HepG2 (cell line): ENCODE data around the gene PPP2R5D. TPM values are rescaled to one million over a fixed set of nuclear protein-coding genes. Genes with fewer than 3 reads are reported as not detected.
A peak's percentile ranks its signal among the peaks of the same experiment; 100 is the strongest.

ENCODE experiments used
- ATAC-seq: fragments of 200-7000 bp; cut with Tn5 transposase; 3 replicates; pipeline ENCODE4 v1.9.1; 2020; ENCODE audit warnings: mild to moderate bottlenecking, moderate library complexity
- BruUV-seq: library from RNA; stranded (reverse); fragments of 400-500 nt; replicated peaks from 2 replicates; lab custom pipeline; 2021; lab: Mats Ljungman, UMichigan
- CTCF ChIA-PET: fragments of 300-600 bp; formaldehyde crosslinking; extraction: SDS; loops from one replicate; lab custom pipeline; 2021; ENCODE audit warnings: low total read pairs, inconsistent platforms, low intra/inter-chr PET ratio; lab: Yijun Ruan, JAX
- POLR2A ChIA-PET: fragments of 350-600 bp; sonication (Branson Sonifier 250); formaldehyde crosslinking; loops from one replicate; lab custom pipeline; 2020; ENCODE audit warnings: antibody characterized with exemption, inconsistent platforms; lab: Yijun Ruan, JAX
- DNase-seq: peaks from one replicate; pipeline ENCODE4 v3.0.0-alpha.2; 2015; ENCODE audit warnings: low spot score
- FAIRE-seq: peaks from 3 replicates; lab custom pipeline; 2011; peaks lifted over from hg19 to GRCh38; lab: Jason Lieb, UNC
- H2AFZ ChIP-seq: one replicate; pipeline ENCODE4 v1.6.1; 2011; ENCODE audit warnings: low read length, inconsistent platforms
- H3K27ac ChIP-seq: fragments of 300-600 bp; 3 replicates; pipeline ENCODE4 v1.8.0; 2011; ENCODE audit warnings: mixed run types, mild to moderate bottlenecking, mixed read lengths, low read length, inconsistent platforms; ENCODE audit not compliant: insufficient read depth; ENCODE audit errors: extremely low read length
- H3K27me3 ChIP-seq, 2 experiments: fragments of 200-600 bp in 1 of 2; 2 replicates in 1 of 2; 3 replicates in 1 of 2; pipeline versions ENCODE4 v1.6.0 to v1.8.0; 2011; ENCODE audit warnings: low read length in 2 of 2, mild to moderate bottlenecking in 2 of 2, moderate library complexity in 2 of 2, inconsistent platforms in 1 of 2; ENCODE audit not compliant: insufficient read depth in 2 of 2, control insufficient read depth in 1 of 2
- H3K36me3 ChIP-seq, 2 experiments: fragments of 200-600 bp in 1 of 2; replicated peaks in 1 of 2; 2 replicates in 1 of 2; 3 replicates in 1 of 2; pipeline versions ENCODE4 v1.5.1 to v1.8.0; 2011; ENCODE audit warnings: low read length in 2 of 2, inconsistent platforms in 1 of 2; ENCODE audit not compliant: insufficient read depth in 2 of 2, control insufficient read depth in 1 of 2
- H3K4me1 ChIP-seq: 2 replicates; pipeline ENCODE4 v1.5.1; 2012; ENCODE audit warnings: low read length, inconsistent platforms; ENCODE audit not compliant: insufficient read depth
- H3K4me2 ChIP-seq: 2 replicates; pipeline ENCODE4 v1.6.0; 2011; ENCODE audit warnings: low read depth, low read length, inconsistent platforms
- H3K4me3 ChIP-seq, 3 experiments: fragments of 200-600 bp in 1 of 3; sonication (generic), shearing (Covaris generic) in 1 of 3; replicated peaks in 1 of 3; 2 replicates each; pipeline ENCODE4 v1.5.1; 2011 to 2016; ENCODE audit warnings: low read length in 3 of 3, inconsistent platforms in 2 of 3, low read depth in 2 of 3, mild to moderate bottlenecking in 2 of 3, control low read depth in 1 of 3, mixed read lengths in 1 of 3; ENCODE audit not compliant: insufficient read depth in 1 of 3
- H3K79me2 ChIP-seq: one replicate; pipeline ENCODE4 v1.6.1; 2011; ENCODE audit warnings: low read length, inconsistent platforms; ENCODE audit not compliant: insufficient read depth
- H3K9ac ChIP-seq: 2 replicates; pipeline ENCODE4 v1.6.0; 2011; ENCODE audit warnings: mild to moderate bottlenecking, low read depth, low read length, inconsistent platforms; ENCODE audit not compliant: insufficient read depth
- H3K9me3 ChIP-seq: 2 replicates; pipeline ENCODE4 v1.5.1; 2012; ENCODE audit warnings: mild to moderate bottlenecking, low read length
- H4K20me1 ChIP-seq: 2 replicates; pipeline ENCODE4 v1.6.0; 2011; ENCODE audit warnings: inconsistent platforms, mild to moderate bottlenecking, low read length, moderate library complexity; ENCODE audit not compliant: insufficient read depth
- GMEB2 ChIP-seq: IDR thresholded peaks from 2 replicates; pipeline ENCODE4 v1.6.1; 2016; ENCODE audit warnings: missing biosample characterization, missing genetic modification reagents, low read depth
- HNRNPK ChIP-seq: fragments of 200-400 bp; formaldehyde crosslinking; IDR thresholded peaks from 2 replicates; pipeline ENCODE4 v1.6.1; 2018; ENCODE audit warnings: low read length, low read depth, moderate library complexity, mild to moderate bottlenecking; ENCODE audit not compliant: poor library complexity, severe bottlenecking
- KLF15 ChIP-seq: sonication (generic); formaldehyde crosslinking; IDR thresholded peaks from 2 replicates; pipeline ENCODE4 v1.8.1; 2023; ENCODE audit warnings: borderline replicate concordance, mild to moderate bottlenecking, inconsistent platforms, missing genetic modification reagents, mixed read lengths
- NAIF1 ChIP-seq: sonication (generic); formaldehyde crosslinking; IDR thresholded peaks from 2 replicates; pipeline ENCODE4 v1.5.0; 2020; ENCODE audit warnings: mild to moderate bottlenecking, missing genetic modification reagents, borderline replicate concordance
- NFE2L2 ChIP-seq: fragments of 150-350 bp; IDR thresholded peaks from 2 replicates; pipeline ENCODE4 v1.6.1; 2014; ENCODE audit warnings: low read length
- RXRA ChIP-seq: sonication (generic); formaldehyde crosslinking; IDR thresholded peaks from 2 replicates; pipeline ENCODE4 v1.5.1; 2020; ENCODE audit warnings: missing genetic modification reagents
- SYNCRIP ChIP-seq: fragments of 200-400 bp; formaldehyde crosslinking; IDR thresholded peaks from 2 replicates; pipeline ENCODE4 v1.6.1; 2018; ENCODE audit warnings: mild to moderate bottlenecking, low read depth, low read length; ENCODE audit not compliant: insufficient read depth
- TARDBP ChIP-seq: sonication (generic); formaldehyde crosslinking; IDR thresholded peaks from 2 replicates; pipeline ENCODE4 v1.8.0; 2022; ENCODE audit warnings: mild to moderate bottlenecking, missing genetic modification reagents
- THYN1 ChIP-seq: sonication (generic); formaldehyde crosslinking; IDR thresholded peaks from 2 replicates; pipeline ENCODE4 v1.8.1; 2023; ENCODE audit warnings: low read depth, mild to moderate bottlenecking, moderate library complexity, missing genetic modification reagents, borderline replicate concordance
- XRCC5 ChIP-seq: fragments of 200-400 bp; formaldehyde crosslinking; optimal IDR thresholded peaks from 2 replicates; pipeline ENCODE3; 2017; ENCODE audit warnings: mild to moderate bottlenecking, low read length
- ZFP37 ChIP-seq: sonication (generic); formaldehyde crosslinking; IDR thresholded peaks from 2 replicates; pipeline ENCODE4 v1.4.0; 2020; ENCODE audit warnings: missing genetic modification reagents, borderline replicate concordance
- ZFX ChIP-seq: sonication (generic); formaldehyde crosslinking; IDR thresholded peaks from 2 replicates; pipeline ENCODE4 v1.4.0; 2020; ENCODE audit warnings: mild to moderate bottlenecking, low read depth, missing genetic modification reagents, moderate library complexity
- ZNF331 ChIP-seq: sonication (generic); formaldehyde crosslinking; IDR thresholded peaks from 2 replicates; pipeline ENCODE4 v1.4.0; 2020; ENCODE audit warnings: missing genetic modification reagents
- ZNF615 ChIP-seq: sonication (generic); formaldehyde crosslinking; IDR thresholded peaks from 2 replicates; pipeline ENCODE4 v1.5.0; 2020; ENCODE audit warnings: mild to moderate bottlenecking, missing genetic modification reagents, borderline replicate concordance
- WGBS: methylation state at CpG from one replicate; pipeline ENCODE4 v1.1.6; 2017; ENCODE audit warnings: low lambda C conversion rate; 5-methylcytosine and 5-hydroxymethylcytosine counted together
- in situ Hi-C: cut with HindIII; loops from 2 replicates; pipeline ENCODE4 v1.10.0; 2017; ENCODE audit warnings: low pct_unique_long_range_greater_than_20kb; ENCODE audit not compliant: extremely low pct_ligation_motif_present
- intact Hi-C: fragments of 100-400 bp; cut with micrococcal nuclease; formaldehyde crosslinking; loops from one replicate; pipeline ENCODE4 v1.10.0; 2022; ENCODE audit not compliant: unreplicated experiment
- polyA plus RNA-seq, 8 experiments: library from polyadenylated mRNA; depleted of rRNA in 3 of 8; stranded (reverse) in 7 of 8; unstranded in 1 of 8; fragments of >200 nt; fragmentation: Illumina TruSeq in 4 of 8; extraction: Trizol in 4 of 8; gene quantifications; 2 replicates each; pipeline versions ENCODE4 v1.2.1 to v1.2.3, GENCODE V29; 2011 to 2016; ENCODE audit warnings: low read depth in 4 of 8, missing spikeins in 1 of 8, mixed read lengths in 1 of 8; ENCODE audit not compliant: insufficient read depth in 1 of 8
- total RNA-seq, 5 experiments: library from RNA; depleted of rRNA; stranded (reverse); fragments of >200 nt; fragmentation: Illumina TruSeq; extraction: Trizol; gene quantifications; 2 replicates each; pipeline ENCODE4 v1.2.3, GENCODE V29; 2016; ENCODE audit warnings: low read depth in 1 of 5
- TF ChIP-seq, protein P1 (sequence below): sonication (generic); formaldehyde crosslinking; IDR thresholded peaks from 2 replicates; pipeline ENCODE4 v1.4.0; 2020; ENCODE audit warnings: mild to moderate bottlenecking, missing genetic modification reagents
- TF ChIP-seq, protein P2 (sequence below): sonication (generic); formaldehyde crosslinking; IDR thresholded peaks from 2 replicates; pipeline ENCODE4 v1.5.0; 2020; ENCODE audit warnings: missing genetic modification reagents

PPP2R5D gene
- total and polyA plus RNA-seq, 2 of the 13 experiments (the other 11 are each of a cell fraction or from before 2014, with no cell fraction given), result 53.7 to 60.4 TPM

- H3K27me3 ChIP-seq, result no peaks in the 10 kb centered on the region; a peak in 1 of 5 replicates
- peak overlapping the region; percentile 83 for H3K9ac ChIP-seq
- H3K4me1 ChIP-seq, result peaks cover 33% of the 10 kb centered on the region
- CTCF ChIA-PET, result no interaction called here
- in situ Hi-C loops, result no loop called here
- WGBS, result 9% methylated on average over 12 of the region's 12 CpGs
- peak overlapping the region; percentile 74 to 99 (median 93) for H3K4me3 ChIP-seq
- H3K4me2 ChIP-seq, result peak overlapping the region; percentile 90
- no peaks in the 10 kb centered on the region for H4K20me1 ChIP-seq
- H3K9me3 ChIP-seq, result no peaks in the 10 kb centered on the region
- H3K36me3 ChIP-seq, result peaks cover 6 to 42% of the 10 kb centered on the region in 2 experiments
- intact Hi-C loops, result loop anchor here (1.0 to 2.0 kb wide), 2 partner anchors 46 to 160 kb away; partner anchors contain the start of gene KLHDC3
- FAIRE-seq, result peak; percentile 67
- BruUV-seq, result TSS peak; percentile 72
- peak; percentile 12 for ATAC-seq
- POLR2A ChIA-PET, result interaction anchor here (0.7 to 3.3 kb wide), 45 partner anchors 11 to 315 kb away, joined by 3 to 103 read pairs (median 7); partner anchors contain the start of genes CNPY3, CUL9, DNPH1 and GNMT
- no peak overlapping the region for H2AFZ ChIP-seq
- H3K27ac ChIP-seq, result peak overlapping the region; percentile 91
- no peak for DNase-seq
- H3K79me2 ChIP-seq, result peaks cover 35% of the 10 kb centered on the region
- TF ChIP-seq THYN1 (CRISPR knock-in tag), result no peak
- TF ChIP-seq RXRA (CRISPR knock-in tag), result peak; percentile 65; the same call in 1 of the 2 replicates
- 0 out of 2 replicates have a peak, but pooled peaks have one; percentile 36 for TF ChIP-seq KLF15 (CRISPR knock-in tag)
- peak; percentile 48; the same call in 1 of the 2 replicates for TF ChIP-seq NAIF1 (CRISPR knock-in tag)
- TF ChIP-seq ZNF615 (CRISPR knock-in tag), result no peak
- no peak for TF ChIP-seq GMEB2 (CRISPR knock-in tag)
- TF ChIP-seq ZFX (CRISPR knock-in tag), result peak; percentile 62
- peak; percentile 24 for TF ChIP-seq XRCC5
- TF ChIP-seq TARDBP (CRISPR knock-in tag), result no peak
- no peak for TF ChIP-seq HNRNPK
- TF ChIP-seq ZNF331, result peak; percentile 61
- TF ChIP-seq, protein P1, sequence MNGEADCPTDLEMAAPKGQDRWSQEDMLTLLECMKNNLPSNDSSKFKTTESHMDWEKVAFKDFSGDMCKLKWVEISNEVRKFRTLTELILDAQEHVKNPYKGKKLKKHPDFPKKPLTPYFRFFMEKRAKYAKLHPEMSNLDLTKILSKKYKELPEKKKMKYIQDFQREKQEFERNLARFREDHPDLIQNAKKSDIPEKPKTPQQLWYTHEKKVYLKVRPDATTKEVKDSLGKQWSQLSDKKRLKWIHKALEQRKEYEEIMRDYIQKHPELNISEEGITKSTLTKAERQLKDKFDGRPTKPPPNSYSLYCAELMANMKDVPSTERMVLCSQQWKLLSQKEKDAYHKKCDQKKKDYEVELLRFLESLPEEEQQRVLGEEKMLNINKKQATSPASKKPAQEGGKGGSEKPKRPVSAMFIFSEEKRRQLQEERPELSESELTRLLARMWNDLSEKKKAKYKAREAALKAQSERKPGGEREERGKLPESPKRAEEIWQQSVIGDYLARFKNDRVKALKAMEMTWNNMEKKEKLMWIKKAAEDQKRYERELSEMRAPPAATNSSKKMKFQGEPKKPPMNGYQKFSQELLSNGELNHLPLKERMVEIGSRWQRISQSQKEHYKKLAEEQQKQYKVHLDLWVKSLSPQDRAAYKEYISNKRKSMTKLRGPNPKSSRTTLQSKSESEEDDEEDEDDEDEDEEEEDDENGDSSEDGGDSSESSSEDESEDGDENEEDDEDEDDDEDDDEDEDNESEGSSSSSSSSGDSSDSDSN (CRISPR knock-in tag), result 0 out of 2 replicates have a peak, but pooled peaks have one; percentile 25
- no peak for TF ChIP-seq NFE2L2
- TF ChIP-seq, protein P2, sequence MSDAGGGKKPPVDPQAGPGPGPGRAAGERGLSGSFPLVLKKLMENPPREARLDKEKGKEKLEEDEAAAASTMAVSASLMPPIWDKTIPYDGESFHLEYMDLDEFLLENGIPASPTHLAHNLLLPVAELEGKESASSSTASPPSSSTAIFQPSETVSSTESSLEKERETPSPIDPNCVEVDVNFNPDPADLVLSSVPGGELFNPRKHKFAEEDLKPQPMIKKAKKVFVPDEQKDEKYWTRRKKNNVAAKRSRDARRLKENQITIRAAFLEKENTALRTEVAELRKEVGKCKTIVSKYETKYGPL (CRISPR knock-in tag), result no peak
- TF ChIP-seq ZFP37, result no peak
- no peak for TF ChIP-seq SYNCRIP
Observed at GRCh38 chr6:43060755-43061633, 76.6 kb downstream of the PPP2R5D start.
